ENCODE results near the gene SMPD3. TPM values are rescaled to one million over a fixed set of nuclear protein-coding genes. Genes with fewer than 3 reads are reported as not detected.

Gene SMPD3
- total RNA-seq, 1 donor from 2014 or later = 8.8 TPM

- intact Hi-C loops (cut with micrococcal nuclease) = no loop called here
Observed at GRCh38 chr16:68385371-68385770, 62.9 kb downstream of the SMPD3 start.

GRCh38 chr16:68384288-68385161 is 63.8 kb downstream of the SMPD3 start:
- intact Hi-C loops (cut with micrococcal nuclease) = no loop called here

DNA sequence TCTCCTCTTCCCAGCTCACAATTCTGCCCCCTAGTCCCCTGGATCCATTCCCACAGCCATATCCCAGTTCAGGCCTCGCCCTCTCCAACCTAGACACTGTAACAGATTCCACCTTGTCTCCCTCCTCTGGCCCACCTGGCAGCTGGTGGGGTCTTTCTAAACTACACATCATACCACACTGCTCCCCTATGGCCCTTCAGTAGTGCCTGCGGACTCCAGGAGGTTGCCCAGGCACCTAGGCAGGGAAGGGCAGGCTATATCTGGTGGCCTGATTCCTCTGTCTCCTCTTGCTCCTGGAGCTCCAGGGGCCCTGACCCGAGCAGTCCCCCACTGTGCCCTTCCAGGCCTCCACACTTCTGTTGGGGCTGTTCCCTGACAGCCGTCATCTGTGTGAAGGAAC is 64.5 kb downstream of the SMPD3 start:
- intact Hi-C loops (cut with micrococcal nuclease) = no loop called here

- intact Hi-C loops (cut with micrococcal nuclease) = no loop called here
Observed at GRCh38 chr16:68382296-68382718, 66.0 kb downstream of the SMPD3 start.

GRCh38 chr16:68381363-68381724 is 67.0 kb downstream of the SMPD3 start:
- intact Hi-C loops (cut with micrococcal nuclease) = no loop called here

- intact Hi-C loops (cut with micrococcal nuclease) = no loop called here
Observed at GRCh38 chr16:68380676-68381362, 67.5 kb downstream of the SMPD3 start.

- intact Hi-C loops (cut with micrococcal nuclease) = no loop called here
Observed at GRCh38 chr16:68380348-68380670, 68.0 kb downstream of the SMPD3 start.

GRCh38 chr16:68379472-68380347 is 68.6 kb downstream of the SMPD3 start:
- intact Hi-C loops (cut with micrococcal nuclease) = no loop called here

GRCh38 chr16:68378436-68379415 is 69.6 kb downstream of the SMPD3 start:
- intact Hi-C loops (cut with micrococcal nuclease) = no loop called here

GRCh38 chr16:68377667-68378393 is 70.5 kb downstream of the SMPD3 start:
- intact Hi-C loops (cut with micrococcal nuclease) = no loop called here

DNA sequence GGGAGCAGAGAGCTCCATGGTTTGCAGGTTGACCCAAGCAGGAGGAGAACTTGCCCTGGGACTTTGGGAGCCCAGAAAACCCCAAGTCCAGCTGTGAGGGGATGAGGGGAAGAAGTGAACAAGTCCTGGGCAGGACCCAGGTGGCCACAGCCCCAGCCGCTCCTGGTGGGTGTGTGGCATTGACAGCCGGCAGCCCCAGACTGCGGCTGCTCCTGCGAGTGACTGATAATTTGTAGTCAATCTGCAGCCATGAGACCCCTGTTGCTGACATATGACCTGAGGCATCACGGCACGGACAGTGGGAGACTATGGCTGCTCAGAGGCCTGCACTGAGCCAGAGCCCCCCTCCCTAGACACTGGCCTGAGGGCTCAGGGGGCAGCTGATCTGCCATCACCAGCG is 71.1 kb downstream of the SMPD3 start:
- intact Hi-C loops (cut with micrococcal nuclease) = no loop called here

GRCh38 chr16:68376590-68376989 is 71.7 kb downstream of the SMPD3 start:
- intact Hi-C loops (cut with micrococcal nuclease) = no loop called here

GRCh38 chr16:68375801-68376536 is 72.3 kb downstream of the SMPD3 start:
- intact Hi-C loops (cut with micrococcal nuclease) = no loop called here

DNA sequence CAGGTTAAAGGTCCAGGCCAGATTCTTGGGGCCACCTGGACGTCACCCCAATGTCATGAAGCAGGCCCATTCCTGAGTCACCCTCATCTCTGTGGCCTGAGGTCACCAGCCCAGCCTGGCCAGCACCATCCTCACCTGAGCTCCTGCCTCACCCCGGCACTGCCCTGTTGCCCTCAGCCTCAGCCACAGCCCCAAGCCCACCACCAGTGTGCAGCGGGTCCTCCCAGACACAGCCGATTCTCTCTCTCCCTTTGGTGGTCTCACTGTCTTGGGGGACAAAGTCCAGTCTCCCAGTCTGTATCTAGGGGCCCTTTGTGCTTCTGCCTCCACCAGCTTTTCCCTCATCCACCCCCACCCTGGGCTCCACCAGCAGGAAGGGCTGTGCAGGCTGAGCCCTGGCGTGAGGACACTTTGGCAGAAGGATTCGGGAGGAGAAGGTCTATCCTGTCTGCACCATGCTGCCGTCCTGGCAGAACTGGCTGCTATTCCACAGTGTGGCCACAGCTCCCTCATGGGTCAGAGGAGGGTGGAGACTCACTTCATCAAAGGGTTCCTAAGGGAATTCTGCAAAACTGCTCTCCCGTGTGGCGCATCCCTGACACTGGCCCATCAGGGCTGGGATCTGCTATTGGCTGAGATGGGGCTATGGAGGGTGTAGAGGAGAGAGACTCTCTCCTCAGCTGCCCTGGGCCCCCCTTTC is 73.2 kb downstream of the SMPD3 start:
- intact Hi-C loops (cut with micrococcal nuclease) = no loop called here

GRCh38 chr16:68374246-68374805 is 74.0 kb downstream of the SMPD3 start:
- intact Hi-C loops (cut with micrococcal nuclease) = no loop called here

DNA sequence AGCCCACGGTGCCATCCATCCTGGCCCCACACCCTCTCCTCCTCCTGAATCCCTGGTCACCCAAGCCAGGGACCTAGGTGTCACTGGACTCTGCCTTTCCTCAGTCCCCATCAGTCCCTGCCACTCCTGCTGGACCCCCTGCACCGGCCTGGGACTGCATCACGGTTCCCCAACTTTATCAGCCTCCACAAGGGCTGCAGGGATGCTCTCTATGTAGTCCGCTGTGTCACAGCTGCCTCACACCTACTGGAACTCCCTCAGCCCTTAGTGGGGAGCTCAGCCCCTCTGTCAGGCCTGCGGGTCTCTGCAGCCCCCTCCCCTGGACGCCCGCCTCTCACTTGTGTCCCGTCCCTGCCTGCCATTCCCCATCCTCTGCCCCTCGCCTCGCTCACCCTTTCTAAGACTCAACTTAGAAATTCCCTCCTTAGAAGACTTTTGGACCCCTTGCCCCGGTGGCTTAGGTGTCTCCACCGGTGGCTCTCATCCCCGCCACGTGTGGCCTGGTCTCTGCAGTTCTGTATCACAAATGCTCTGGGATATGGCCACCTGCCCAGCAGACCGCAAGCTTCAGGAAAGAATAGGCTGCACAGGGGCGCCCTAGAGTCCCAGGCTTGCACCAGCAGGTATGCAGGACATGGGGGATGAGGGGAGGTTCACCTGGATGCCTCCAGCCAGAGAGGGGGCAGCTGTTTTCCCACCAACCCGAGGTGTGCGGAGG is 74.6 kb downstream of the SMPD3 start:
- intact Hi-C loops (cut with micrococcal nuclease) = no loop called here

- intact Hi-C loops (cut with micrococcal nuclease) = no loop called here
Observed at GRCh38 chr16:68372806-68373205, 75.5 kb downstream of the SMPD3 start.

- intact Hi-C loops (cut with micrococcal nuclease) = no loop called here
Observed at GRCh38 chr16:68372381-68372720, 76.0 kb downstream of the SMPD3 start.

Measured in T-helper 1 cell treated with Interleukin-12 subunit alpha and Interleukin-12 subunit beta and Interleukin-4 antibody, amounts not matched to agents 30 ng/mL and 1 ng/mL, for 36 hours (primary cell).